HS-27A (cell line): ENCODE results near the gene STOX1.
"Not testable (repeated sequence)": the region's sequence is repeated elsewhere in the genome, so short reads cannot be mapped to it uniquely, and the experiment has no call there.

ENCODE experiments used
- DNase-seq: peaks from one replicate; pipeline ENCODE4 v3.0.0-alpha.2; 2012; ENCODE audit warnings: low read depth, missing footprints

STOX1 gene

GRCh38 chr10:68828833-68829232 is 1.5 kb downstream of the STOX1 start:
- DNase-seq, result no peak

GRCh38 chr10:68829521-68829920 is 2.2 kb downstream of the STOX1 start:
- DNase-seq, result no peak

GRCh38 chr10:68829952-68830351 is 2.6 kb downstream of the STOX1 start:
- no peak for DNase-seq

GRCh38 chr10:68831961-68832455 is 4.7 kb downstream of the STOX1 start:
- DNase-seq, result no peak

GRCh38 chr10:68832601-68833000 is 5.3 kb downstream of the STOX1 start:
- no peak for DNase-seq

GRCh38 chr10:68837626-68838322 is 10.4 kb downstream of the STOX1 start:
- DNase-seq, result no peak

- not testable (repeated sequence) for DNase-seq
These were observed 13.3 kb downstream of the STOX1 start for GRCh38 chr10:68840650-68841049.

GRCh38 chr10:68848281-68848680 is 20.9 kb downstream of the STOX1 start:
- no peak for DNase-seq

GRCh38 chr10:68848806-68849205 is 21.5 kb downstream of the STOX1 start:
- no peak for DNase-seq

- no peak for DNase-seq
These were observed 29.0 kb downstream of the STOX1 start for GRCh38 chr10:68856352-68856751.

- no peak for DNase-seq
These were observed 29.7 kb downstream of the STOX1 start for GRCh38 chr10:68857005-68857404.

GRCh38 chr10:68861253-68861652 is 33.9 kb downstream of the STOX1 start:
- no peak for DNase-seq

GRCh38 chr10:68864611-68865010 is 37.3 kb downstream of the STOX1 start:
- DNase-seq, result no peak

GRCh38 chr10:68868173-68868572 is 40.8 kb downstream of the STOX1 start:
- DNase-seq, result not testable (repeated sequence)

GRCh38 chr10:68869623-68870022 is 42.3 kb downstream of the STOX1 start:
- no peak for DNase-seq

GRCh38 chr10:68870061-68870460 is 42.7 kb downstream of the STOX1 start:
- DNase-seq, result no peak

GRCh38 chr10:68870545-68871104 is 43.3 kb downstream of the STOX1 start:
- no peak for DNase-seq

- no peak for DNase-seq
These were observed 43.9 kb downstream of the STOX1 start for GRCh38 chr10:68871105-68871711.

GRCh38 chr10:68871731-68872342 is 44.5 kb downstream of the STOX1 start:
- DNase-seq, result no peak

GRCh38 chr10:68876246-68877138 is 49.2 kb downstream of the STOX1 start:
- DNase-seq, result no peak

- DNase-seq, result no peak
These were observed 50.3 kb downstream of the STOX1 start for GRCh38 chr10:68877482-68878110.
